Fibroblast of lung (primary cell): ENCODE results near the gene CENPN. TPM values are rescaled to one million over a fixed set of nuclear protein-coding genes. Genes with fewer than 3 reads are reported as not detected.

Source experiments
- DNase-seq, 2 donors: peaks; one replicate each; pipeline versions ENCODE4 v3.0.0 to v3.0.0-alpha.2; 2010; ENCODE audit warnings: low read depth in 2 of 2
- H2AFZ ChIP-seq: 2 replicates; pipeline ENCODE4 v1.5.1; 2012; ENCODE audit warnings: low read length, control low read depth, inconsistent platforms
- H3K27ac ChIP-seq: 2 replicates; pipeline ENCODE4 v1.5.1; 2011; ENCODE audit warnings: low read length, control low read depth; ENCODE audit not compliant: insufficient read depth
- H3K27me3 ChIP-seq: 2 replicates; pipeline ENCODE4 v1.5.1; 2011; ENCODE audit warnings: mild to moderate bottlenecking, low read length; ENCODE audit not compliant: control insufficient read depth, insufficient read depth
- H3K36me3 ChIP-seq: 2 replicates; pipeline ENCODE4 v1.5.1; 2011; ENCODE audit warnings: low read length; ENCODE audit not compliant: control insufficient read depth, insufficient read depth
- H3K4me1 ChIP-seq: 2 replicates; pipeline ENCODE4 v1.5.1; 2011; ENCODE audit warnings: low read length; ENCODE audit not compliant: control insufficient read depth, insufficient read depth; ENCODE audit errors: extremely low read depth
- H3K4me2 ChIP-seq: 2 replicates; pipeline ENCODE4 v1.5.1; 2011; ENCODE audit warnings: low read length, control low read depth; ENCODE audit not compliant: insufficient read depth; ENCODE audit errors: extremely low read depth
- H3K4me3 ChIP-seq, 4 experiments: fragments of 200-600 bp in 1 of 4; sonication (generic) in 1 of 4; replicated peaks in 1 of 4; 2 replicates each; pipeline ENCODE4 v1.5.1; 2011 to 2016; ENCODE audit warnings: low read length in 4 of 4, low read depth in 3 of 4, mild to moderate bottlenecking in 3 of 4, control low read depth in 2 of 4, inconsistent platforms in 1 of 4, mixed read lengths in 1 of 4; ENCODE audit not compliant: insufficient read depth in 1 of 4; ENCODE audit errors: control extremely low read depth in 1 of 4
- H3K79me2 ChIP-seq: 2 replicates; pipeline ENCODE4 v1.5.1; 2012; ENCODE audit warnings: mild to moderate bottlenecking, low read length, inconsistent platforms; ENCODE audit not compliant: control insufficient read depth, insufficient read depth
- H3K9ac ChIP-seq: 2 replicates; pipeline ENCODE4 v1.5.1; 2011; ENCODE audit warnings: mild to moderate bottlenecking, low read length, control low read depth; ENCODE audit not compliant: insufficient read depth
- H3K9me3 ChIP-seq: 2 replicates; pipeline ENCODE4 v1.5.1; 2012; ENCODE audit warnings: low read depth, low read length; ENCODE audit not compliant: control insufficient read depth, insufficient read depth
- H4K20me1 ChIP-seq: 2 replicates; pipeline ENCODE4 v1.5.1; 2011; ENCODE audit warnings: low read length; ENCODE audit not compliant: control insufficient read depth, insufficient read depth; ENCODE audit errors: extremely low read depth
- CTCF ChIP-seq, 2 donors: IDR thresholded peaks in 1 of 2; conservative IDR thresholded peaks in 1 of 2; 1 replicate in 1 of 2; 2 replicates in 1 of 2; pipeline ENCODE4 v1.5.1; 2011 to 2012; ENCODE audit warnings: low read length in 2 of 2, control low read depth in 1 of 2, inconsistent platforms in 1 of 2, low read depth in 1 of 2, mild to moderate bottlenecking in 1 of 2
- EZH2 ChIP-seq: IDR thresholded peaks from 2 replicates; pipeline ENCODE4 v1.5.1; 2012; ENCODE audit warnings: low read length, control low read depth, mild to moderate bottlenecking; ENCODE audit errors: missing control alignments
- polyA plus RNA-seq, 2 donors: library from polyadenylated mRNA; depleted of rRNA in 1 of 2; stranded (reverse) in 1 of 2; unstranded in 1 of 2; fragments of >200 nt; gene quantifications; 2 replicates each; pipeline ENCODE4 v1.2.1, GENCODE V29; 2011 to 2012; ENCODE audit warnings: missing spikeins in 1 of 2
- total RNA-seq: library from RNA; depleted of rRNA; stranded (reverse); fragments of >200 nt; gene quantifications from 2 replicates; pipeline ENCODE4 v1.2.1, GENCODE V29; 2014

The CENPN gene
- total and polyA plus RNA-seq, 2 donors (not counting 1 experiment from before 2014, with no cell fraction given): 19.5 to 33.8 TPM

GRCh38 chr16:81042821-81043220 lies 35.8 kb downstream of the CENPN start:
- H3K4me2 ChIP-seq: no peak overlapping the region
- TF ChIP-seq EZH2 (no peak), CTCF (conservative IDR thresholded peaks at IDR 0.05 in 1 of 2, IDR thresholded peaks at IDR 0.05 in 1 of 2; ENCODE audit: low read depth in 1 of 2, low read length in 2 of 2) (no peak)
- H4K20me1 ChIP-seq: no peaks in the 10 kb centered on the region
- H2AFZ ChIP-seq: no peak overlapping the region
- H3K9me3 ChIP-seq: no peaks in the 10 kb centered on the region
- no peak overlapping the region for H3K4me3 ChIP-seq
- no peak overlapping the region for H3K9ac ChIP-seq
- no peaks in the 10 kb centered on the region for H3K27me3 ChIP-seq
- DNase-seq: no peak
- peaks cover 5% of the 10 kb centered on the region for H3K79me2 ChIP-seq
- no peaks in the 10 kb centered on the region for H3K4me1 ChIP-seq
- H3K27ac ChIP-seq: no peak overlapping the region
- H3K36me3 ChIP-seq: peaks cover 7% of the 10 kb centered on the region

- H3K4me1 ChIP-seq: no peaks in the 10 kb centered on the region
- H2AFZ ChIP-seq: no peak overlapping the region
- H3K79me2 ChIP-seq: no peaks in the 10 kb centered on the region
- no peak overlapping the region for H3K4me3 ChIP-seq
- no peak overlapping the region for H3K9ac ChIP-seq
- H4K20me1 ChIP-seq: no peaks in the 10 kb centered on the region
- H3K36me3 ChIP-seq: no peaks in the 10 kb centered on the region
- H3K27me3 ChIP-seq: no peaks in the 10 kb centered on the region
- H3K9me3 ChIP-seq: no peaks in the 10 kb centered on the region
- TF ChIP-seq CTCF (conservative IDR thresholded peaks at IDR 0.05 in 1 of 2, IDR thresholded peaks at IDR 0.05 in 1 of 2; ENCODE audit: low read depth in 1 of 2, low read length in 2 of 2): no peak
- no peak for TF ChIP-seq EZH2
- H3K27ac ChIP-seq: no peak overlapping the region
- H3K4me2 ChIP-seq: no peak overlapping the region
- DNase-seq: no peak
Measured at GRCh38 chr16:81053761-81054160, 46.7 kb downstream of the CENPN start.

- Histone ChIP-seq H3K4me3 (no peak overlapping the region), H3K27ac (no peak overlapping the region), H3K36me3 (no peaks in the 10 kb centered on the region), H3K27me3 (no peaks in the 10 kb centered on the region), H3K79me2 (no peaks in the 10 kb centered on the region), H4K20me1 (no peaks in the 10 kb centered on the region), H3K4me1 (no peaks in the 10 kb centered on the region), H3K9ac (no peak overlapping the region), H2AFZ (no peak overlapping the region), H3K9me3 (no peaks in the 10 kb centered on the region), H3K4me2 (no peak overlapping the region)
- TF ChIP-seq EZH2: no peak
- no peak for TF ChIP-seq CTCF (conservative IDR thresholded peaks at IDR 0.05 in 1 of 2, IDR thresholded peaks at IDR 0.05 in 1 of 2; ENCODE audit: low read depth in 1 of 2, low read length in 2 of 2)
- DNase-seq: no peak
Measured at GRCh38 chr16:81060576-81061306, 53.7 kb downstream of the CENPN start.
